Measurements from ENCODE around the gene GAK. TPM values are rescaled to one million over a fixed set of nuclear protein-coding genes. Genes with fewer than 3 reads are reported as not detected.
"Not testable (repeated sequence)": the region's sequence is repeated elsewhere in the genome, so short reads cannot be mapped to it uniquely, and the experiment has no call there.

GAK gene
- polyA plus RNA-seq, 3 donors, result 52.5 to 87.8 (median 68.3) TPM

- no peak for DNase-seq (ENCODE audit: extremely low read depth in 1 of 11, low read depth in 9 of 11, low spot score in 4 of 11)
Measured at GRCh38 chr4:946517-947471, 14.7 kb upstream of the GAK start.

GRCh38 chr4:946103-946450 lies 14.0 kb upstream of the GAK start:
- DNase-seq (ENCODE audit: extremely low read depth in 1 of 11, low read depth in 9 of 11, low spot score in 4 of 11), result no peak

- DNase-seq (ENCODE audit: extremely low read depth in 1 of 11, low read depth in 9 of 11, low spot score in 4 of 11), result no peak
Measured at GRCh38 chr4:945274-946102, 13.4 kb upstream of the GAK start.

- not testable (repeated sequence) for DNase-seq (ENCODE audit: extremely low read depth in 1 of 11, low read depth in 9 of 11, low spot score in 4 of 11)
Measured at GRCh38 chr4:939508-939907, 7.4 kb upstream of the GAK start.

- DNase-seq (ENCODE audit: extremely low read depth in 1 of 11, low read depth in 9 of 11, low spot score in 4 of 11), result no peak
Measured at GRCh38 chr4:932713-933070, 576 bp upstream of the GAK start.

- no peak for DNase-seq (ENCODE audit: extremely low read depth in 1 of 11, low read depth in 9 of 11, low spot score in 4 of 11)
Measured at GRCh38 chr4:931194-931959, 739 bp downstream of the GAK start.

- no peak for DNase-seq (ENCODE audit: extremely low read depth in 1 of 11, low read depth in 9 of 11, low spot score in 4 of 11)
Measured at GRCh38 chr4:930827-931193, 1.3 kb downstream of the GAK start.

GRCh38 chr4:930028-930551 lies 2.0 kb downstream of the GAK start:
- no peak for DNase-seq (ENCODE audit: extremely low read depth in 1 of 11, low read depth in 9 of 11, low spot score in 4 of 11)

- DNase-seq (ENCODE audit: extremely low read depth in 1 of 11, low read depth in 9 of 11, low spot score in 4 of 11), result no peak
Measured at GRCh38 chr4:929096-929765, 2.9 kb downstream of the GAK start.

GRCh38 chr4:927566-927965 lies 4.5 kb downstream of the GAK start:
- not testable (repeated sequence) for DNase-seq (ENCODE audit: extremely low read depth in 1 of 11, low read depth in 9 of 11, low spot score in 4 of 11)

- DNase-seq (ENCODE audit: extremely low read depth in 1 of 11, low read depth in 9 of 11, low spot score in 4 of 11), result no peak
Measured at GRCh38 chr4:926538-926937, 5.6 kb downstream of the GAK start.

GRCh38 chr4:925771-926500 lies 6.2 kb downstream of the GAK start:
- no peak for DNase-seq (ENCODE audit: extremely low read depth in 1 of 11, low read depth in 9 of 11, low spot score in 4 of 11)

- DNase-seq (ENCODE audit: extremely low read depth in 1 of 11, low read depth in 9 of 11, low spot score in 4 of 11), result no peak
Measured at GRCh38 chr4:925171-925570, 6.9 kb downstream of the GAK start.

- no peak for DNase-seq (ENCODE audit: extremely low read depth in 1 of 11, low read depth in 9 of 11, low spot score in 4 of 11)
Measured at GRCh38 chr4:924107-925096, 7.7 kb downstream of the GAK start.

- no peak for DNase-seq (ENCODE audit: extremely low read depth in 1 of 11, low read depth in 9 of 11, low spot score in 4 of 11)
Measured at GRCh38 chr4:921830-922331, 10.2 kb downstream of the GAK start.

- DNase-seq (ENCODE audit: extremely low read depth in 1 of 11, low read depth in 9 of 11, low spot score in 4 of 11), result not testable (repeated sequence)
Measured at GRCh38 chr4:919004-919680, 13.0 kb downstream of the GAK start.

Data from renal cortex interstitium (tissue), 11 donors.